ENCODE results near the gene OPN1SW.

DNA sequence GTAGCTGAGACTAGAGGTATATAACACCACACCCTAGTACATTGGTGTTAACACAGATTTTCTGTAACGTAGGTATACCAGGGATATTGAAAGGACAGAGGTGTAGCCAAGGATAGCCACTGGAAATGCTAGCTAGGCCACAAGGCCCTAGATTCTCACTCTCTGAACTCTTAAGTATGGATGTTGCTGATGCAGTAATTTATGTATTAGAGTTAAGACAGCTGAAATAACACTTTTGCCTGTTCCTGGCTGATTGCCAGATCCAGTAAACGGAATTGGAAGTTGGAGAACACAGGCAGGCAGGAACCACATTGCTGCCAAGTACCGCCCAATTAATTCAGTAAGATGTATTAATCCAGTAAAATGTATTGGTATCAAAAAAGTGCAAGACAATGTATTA lies 34.6 kb downstream of the OPN1SW start:
- TF ChIP-seq, protein P1, sequence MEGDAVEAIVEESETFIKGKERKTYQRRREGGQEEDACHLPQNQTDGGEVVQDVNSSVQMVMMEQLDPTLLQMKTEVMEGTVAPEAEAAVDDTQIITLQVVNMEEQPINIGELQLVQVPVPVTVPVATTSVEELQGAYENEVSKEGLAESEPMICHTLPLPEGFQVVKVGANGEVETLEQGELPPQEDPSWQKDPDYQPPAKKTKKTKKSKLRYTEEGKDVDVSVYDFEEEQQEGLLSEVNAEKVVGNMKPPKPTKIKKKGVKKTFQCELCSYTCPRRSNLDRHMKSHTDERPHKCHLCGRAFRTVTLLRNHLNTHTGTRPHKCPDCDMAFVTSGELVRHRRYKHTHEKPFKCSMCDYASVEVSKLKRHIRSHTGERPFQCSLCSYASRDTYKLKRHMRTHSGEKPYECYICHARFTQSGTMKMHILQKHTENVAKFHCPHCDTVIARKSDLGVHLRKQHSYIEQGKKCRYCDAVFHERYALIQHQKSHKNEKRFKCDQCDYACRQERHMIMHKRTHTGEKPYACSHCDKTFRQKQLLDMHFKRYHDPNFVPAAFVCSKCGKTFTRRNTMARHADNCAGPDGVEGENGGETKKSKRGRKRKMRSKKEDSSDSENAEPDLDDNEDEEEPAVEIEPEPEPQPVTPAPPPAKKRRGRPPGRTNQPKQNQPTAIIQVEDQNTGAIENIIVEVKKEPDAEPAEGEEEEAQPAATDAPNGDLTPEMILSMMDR (IDR thresholded peaks at IDR 0.05) = no peak
- TF ChIP-seq POLR2A (IDR thresholded peaks at IDR 0.05) = no peak
